GM18909 (cell line): ENCODE measurements around the gene RAB40C.

Experiments
- ATAC-seq: cut with Tn5 transposase; IDR thresholded peaks from one replicate; pipeline ENCODE4 v1.9.1; 2021; ENCODE audit warnings: mild to moderate bottlenecking; ENCODE audit not compliant: unreplicated experiment, poor library complexity

The RAB40C gene

DNA sequence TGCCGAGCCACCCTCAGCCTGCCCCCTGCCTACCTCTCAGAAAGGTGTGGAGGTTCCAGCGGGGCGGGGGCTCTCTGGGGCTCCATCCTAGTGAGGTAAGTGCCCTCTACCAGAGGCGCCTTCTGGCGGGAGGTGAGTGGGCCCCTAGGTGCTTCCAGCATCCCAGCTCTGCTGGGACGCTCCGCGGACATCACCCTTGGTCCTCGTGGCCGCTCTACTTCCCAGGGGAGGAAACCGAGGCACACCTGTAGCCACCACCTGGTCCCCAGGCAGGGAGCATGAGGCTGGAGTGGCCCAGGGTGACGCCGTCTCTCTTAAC, 53.1 kb downstream of the RAB40C start:
- ATAC-seq: no peak

DNA sequence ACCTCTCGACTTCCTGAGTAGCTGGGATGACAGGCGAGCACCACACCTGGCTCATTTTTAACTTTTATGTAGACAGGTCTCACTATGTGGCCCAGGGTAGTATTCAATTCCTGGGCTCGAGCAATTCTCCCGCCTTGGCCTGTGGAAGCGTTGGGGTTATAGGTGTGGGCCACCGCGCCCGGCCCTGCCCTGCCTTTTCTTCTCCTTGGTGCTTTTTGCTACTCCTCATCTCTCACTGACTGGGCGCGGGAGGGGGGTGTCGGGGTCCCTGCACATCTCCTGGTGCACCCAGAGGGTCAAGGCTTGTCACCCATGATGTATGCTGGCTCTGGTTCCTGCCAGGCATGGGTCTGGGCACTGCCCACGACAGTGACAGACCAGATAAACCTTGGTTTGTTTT, 54.7 kb downstream of the RAB40C start:
- no peak for ATAC-seq

DNA sequence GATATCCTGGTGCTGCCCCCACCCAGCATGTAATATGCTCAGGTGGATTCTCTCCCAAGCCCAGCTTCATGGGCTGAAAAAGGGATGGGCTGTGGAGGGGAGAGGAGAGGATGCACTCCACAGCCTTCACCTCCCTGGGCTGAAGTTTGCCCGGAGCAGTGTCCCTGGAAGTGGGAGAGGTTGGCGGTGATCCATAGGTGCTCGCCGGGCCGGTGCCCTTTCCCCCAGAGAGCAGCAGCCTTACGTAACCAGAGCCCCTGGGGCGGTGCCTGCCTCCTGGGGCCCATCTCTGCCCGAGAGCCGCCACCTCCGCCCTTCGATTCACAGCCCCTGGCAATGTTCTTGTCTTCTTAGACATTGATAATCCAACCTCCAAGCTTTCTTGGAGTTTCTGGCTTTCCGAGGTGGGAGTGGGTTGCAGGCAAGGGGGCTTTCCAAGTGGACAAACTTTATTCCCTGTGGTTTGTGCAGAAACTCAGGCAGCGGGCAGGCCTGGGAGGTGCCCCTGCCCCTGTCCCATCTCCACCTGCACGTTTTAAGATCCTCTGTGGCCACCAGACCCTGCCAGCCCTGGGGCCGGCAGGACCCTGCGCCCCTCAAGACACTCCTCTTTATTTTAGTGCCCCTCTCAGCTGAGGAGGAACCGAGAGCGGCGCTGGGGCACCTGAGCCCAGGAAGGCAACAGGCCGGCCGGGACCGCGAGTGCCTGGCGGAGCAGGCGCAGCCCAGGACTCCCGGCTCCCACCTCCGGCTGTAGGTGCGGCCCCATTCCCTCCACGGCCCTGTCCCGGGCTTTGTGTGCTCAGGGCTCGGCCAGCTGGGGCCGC, 56.2 kb downstream of the RAB40C start:
- ATAC-seq: no peak

DNA sequence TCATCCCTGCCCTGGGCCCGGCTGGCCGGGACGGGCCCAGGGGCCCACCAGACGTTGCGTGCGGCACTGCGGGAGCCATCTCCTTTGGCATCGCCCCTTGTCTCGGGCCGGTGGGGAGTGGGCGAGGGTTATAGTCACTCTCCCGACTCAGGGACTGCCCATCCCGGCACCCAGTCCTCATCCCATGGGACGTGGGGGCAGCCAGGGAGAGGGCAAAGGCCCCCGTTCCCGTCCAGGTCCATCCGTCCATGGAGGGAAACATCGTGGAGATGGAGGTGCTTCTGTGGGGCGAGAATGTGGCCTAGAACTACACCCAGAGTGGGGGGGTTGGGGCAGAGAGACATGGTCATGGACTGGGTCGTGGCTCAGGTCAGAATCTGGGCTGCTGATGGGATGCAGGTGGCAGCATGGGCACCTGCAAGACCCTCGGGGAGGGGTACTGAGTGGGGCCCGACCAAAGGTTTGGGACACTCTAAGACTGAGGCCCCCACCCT, 56.9 kb downstream of the RAB40C start:
- no peak for ATAC-seq

DNA sequence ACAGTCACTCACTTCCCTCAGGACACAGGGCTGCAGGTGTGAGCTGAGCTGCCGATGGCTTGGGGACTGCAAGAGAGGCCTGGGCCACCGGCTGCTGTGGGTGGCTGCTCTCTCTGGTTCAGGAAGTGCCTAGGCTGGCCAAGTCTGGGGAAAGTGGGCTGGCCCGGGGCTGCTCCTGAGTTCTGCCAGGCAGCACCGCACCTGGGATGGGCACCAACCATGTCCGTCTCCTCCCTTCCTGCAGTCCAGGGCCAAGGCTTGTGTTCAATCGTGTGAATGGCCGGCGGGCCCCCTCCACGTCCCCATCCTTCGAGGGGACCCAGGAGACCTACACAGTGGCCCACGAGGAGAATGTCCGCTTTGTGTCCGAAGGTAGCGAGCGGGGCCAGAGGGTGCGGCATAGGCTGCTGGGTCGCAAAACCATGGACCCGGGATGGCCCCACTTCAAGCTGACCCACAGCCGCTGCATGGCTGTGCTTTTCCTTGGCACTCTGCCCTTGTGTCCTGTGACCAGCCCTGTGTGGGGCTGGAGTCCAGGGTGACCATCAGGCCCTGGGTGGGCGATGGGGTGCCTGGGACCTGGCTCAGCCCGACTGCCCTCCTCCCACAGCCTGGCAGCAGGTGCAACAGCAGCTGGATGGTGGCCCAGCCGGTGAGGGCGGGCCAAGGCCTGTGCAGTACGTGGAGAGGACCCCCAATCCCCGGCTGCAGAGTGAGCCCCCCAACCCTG, 57.5 kb downstream of the RAB40C start:
- ATAC-seq: no peak

DNA sequence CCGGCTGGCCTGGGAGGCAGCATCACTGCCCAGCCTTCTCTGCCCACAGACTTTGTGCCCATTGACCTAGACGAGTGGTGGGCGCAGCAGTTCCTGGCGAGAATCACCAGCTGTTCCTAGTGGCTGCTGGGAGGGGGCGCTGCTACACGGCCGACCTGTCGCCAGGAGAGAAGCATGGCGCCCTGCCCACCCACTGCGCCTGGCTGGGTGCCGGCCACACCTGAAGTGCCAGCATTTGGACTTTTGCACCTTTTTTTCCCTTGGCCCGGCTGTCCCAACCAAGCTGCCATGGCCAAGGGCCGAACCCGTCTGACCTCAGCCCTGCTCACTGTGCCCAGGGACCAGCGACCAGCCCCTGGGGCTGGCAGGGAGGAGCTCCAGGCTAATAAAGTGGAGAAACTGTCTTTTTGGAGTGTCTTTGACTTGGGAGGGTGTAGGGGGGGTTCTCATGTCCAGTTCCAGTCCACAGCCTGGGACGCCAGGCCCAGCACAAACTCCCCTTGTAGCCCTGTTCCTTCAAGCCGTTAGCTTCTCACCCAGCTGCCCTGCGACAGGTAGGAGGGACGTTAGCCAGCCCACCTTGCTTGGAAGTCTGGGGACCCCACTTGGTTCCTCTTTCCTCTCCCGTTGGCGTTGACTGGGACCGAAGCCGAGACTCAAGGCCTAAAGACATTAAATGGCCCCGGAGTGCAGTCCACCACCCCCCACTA, 58.4 kb downstream of the RAB40C start:
- ATAC-seq: no peak

DNA sequence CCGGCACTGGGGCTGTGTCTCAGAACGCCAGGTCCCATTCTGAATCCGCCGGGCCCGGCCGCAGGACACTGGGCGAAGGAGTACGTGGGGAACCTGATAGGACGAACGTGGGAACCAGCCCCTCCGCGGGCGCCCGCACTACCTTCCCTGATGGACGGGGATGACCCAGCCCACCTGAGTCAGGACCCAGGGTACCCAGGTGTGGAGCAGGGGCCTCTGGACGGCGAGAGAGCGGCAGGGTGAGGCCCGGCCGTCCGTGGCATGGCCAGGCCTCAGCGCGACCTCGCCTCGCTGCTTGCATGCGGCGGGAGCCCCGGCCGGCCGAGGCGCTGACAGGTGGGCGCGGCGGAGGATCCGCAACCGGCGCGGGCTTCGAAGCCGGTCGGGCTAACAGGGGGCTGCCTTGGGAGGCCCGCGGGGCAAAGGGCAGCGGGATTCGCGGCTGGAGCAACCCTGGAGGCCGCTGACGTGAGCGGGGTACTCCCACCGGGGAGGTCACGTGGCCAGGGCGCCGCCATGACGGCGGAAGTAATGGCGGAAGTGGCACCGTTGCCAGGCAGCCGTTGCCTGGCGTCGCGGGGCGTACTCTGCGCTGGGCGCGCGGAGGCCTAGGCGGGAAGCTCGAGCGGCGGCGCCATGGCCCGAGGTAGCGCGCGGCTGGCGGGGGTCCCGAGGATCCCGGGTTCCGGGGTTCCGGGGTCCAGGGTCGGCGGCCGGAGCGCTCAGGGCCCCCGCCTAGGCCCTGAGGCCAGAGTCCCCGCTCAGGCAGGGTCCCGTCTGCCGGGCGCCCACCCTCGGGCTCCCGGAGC, 59.1 kb downstream of the RAB40C start, which contains the start of gene WDR90:
TSS of gene WDR90 (plus strand) at position 585 of the 809 bp plus-strand sequence. CDS start at position 637, 52 bp downstream.
- ATAC-seq: peak; percentile 75

DNA sequence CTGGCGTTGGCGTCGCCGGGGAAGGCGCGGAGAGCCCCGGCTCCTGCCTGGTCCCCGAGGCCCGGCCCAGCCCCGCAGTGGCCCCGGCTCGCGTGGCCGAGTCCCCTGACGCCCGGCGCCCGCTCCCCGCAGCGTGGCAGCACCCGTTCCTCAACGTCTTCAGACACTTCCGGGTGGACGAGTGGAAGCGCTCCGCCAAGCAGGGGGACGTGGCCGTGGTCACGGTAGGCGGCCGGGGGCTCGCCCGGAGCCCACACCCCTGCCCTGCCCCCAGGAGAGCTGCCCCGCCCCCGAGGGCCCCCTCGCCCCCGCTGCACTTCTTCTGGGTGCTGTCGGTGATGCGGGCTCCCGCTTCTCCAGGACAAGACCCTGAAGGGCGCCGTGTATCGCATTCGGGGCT, 59.8 kb downstream of the RAB40C start:
- ATAC-seq: peak; percentile 3

DNA sequence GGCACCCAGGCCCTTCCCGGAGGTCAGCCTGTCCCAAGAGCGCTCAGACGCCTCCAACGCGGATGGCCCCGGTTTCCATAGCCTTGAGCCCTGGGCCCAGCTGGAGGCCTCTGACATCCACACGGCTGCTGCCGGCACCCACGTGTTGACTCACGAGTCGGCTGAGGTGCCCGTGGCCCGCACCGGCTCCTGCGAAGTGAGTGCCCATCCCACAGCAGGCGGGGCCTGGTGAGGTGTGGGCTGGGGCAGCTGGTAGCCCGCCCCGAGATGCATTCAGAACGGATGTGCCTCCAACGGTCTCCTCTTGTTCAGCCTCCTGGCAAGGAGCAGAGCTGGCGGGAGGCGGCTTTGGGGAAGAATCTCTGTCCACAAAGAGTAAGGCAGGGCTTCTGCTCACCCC, 62.0 kb downstream of the RAB40C start:
- ATAC-seq: no peak

DNA sequence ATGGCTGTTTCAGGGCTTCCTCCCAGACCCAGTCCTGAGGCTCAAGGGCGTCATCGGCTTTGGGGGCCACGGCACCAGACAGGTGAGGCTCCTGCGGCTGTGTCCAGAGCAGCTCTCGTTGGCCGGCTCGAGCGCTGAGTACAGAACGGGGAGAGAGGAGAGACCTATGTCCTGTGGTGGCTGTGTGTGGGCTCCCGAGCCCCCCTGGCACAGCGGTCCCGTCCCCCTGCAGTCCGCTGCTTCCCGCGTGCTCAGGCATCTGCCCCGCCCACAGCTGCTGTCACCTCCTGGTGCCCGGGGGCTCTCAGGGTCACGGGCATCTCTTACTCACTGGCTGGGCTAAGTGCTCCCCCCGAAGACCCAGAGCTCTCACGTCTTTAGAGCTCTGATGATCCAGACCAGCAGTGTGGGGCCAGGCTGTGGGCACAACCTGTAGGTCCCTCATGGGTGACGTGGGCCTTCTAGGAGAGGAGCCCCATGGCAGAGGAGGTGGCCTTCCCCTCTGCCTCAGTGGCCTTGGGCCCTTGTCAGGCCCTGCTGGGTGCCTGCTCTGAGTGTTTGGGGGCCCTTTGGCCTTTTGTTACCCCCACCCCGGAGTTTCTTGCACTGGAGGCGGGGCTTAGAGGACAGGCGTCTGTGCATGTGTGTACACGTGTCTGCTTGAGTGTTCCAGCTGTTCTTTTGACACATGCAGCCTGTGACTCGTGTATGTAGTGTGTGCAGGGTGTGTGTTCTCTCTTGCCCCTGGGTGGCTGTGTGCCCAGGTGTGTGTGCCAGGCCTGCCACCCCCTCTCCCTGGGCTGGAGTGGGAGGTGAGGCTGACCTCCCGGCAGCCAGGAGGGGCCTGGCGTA, 62.8 kb downstream of the RAB40C start:
- ATAC-seq: no peak

DNA sequence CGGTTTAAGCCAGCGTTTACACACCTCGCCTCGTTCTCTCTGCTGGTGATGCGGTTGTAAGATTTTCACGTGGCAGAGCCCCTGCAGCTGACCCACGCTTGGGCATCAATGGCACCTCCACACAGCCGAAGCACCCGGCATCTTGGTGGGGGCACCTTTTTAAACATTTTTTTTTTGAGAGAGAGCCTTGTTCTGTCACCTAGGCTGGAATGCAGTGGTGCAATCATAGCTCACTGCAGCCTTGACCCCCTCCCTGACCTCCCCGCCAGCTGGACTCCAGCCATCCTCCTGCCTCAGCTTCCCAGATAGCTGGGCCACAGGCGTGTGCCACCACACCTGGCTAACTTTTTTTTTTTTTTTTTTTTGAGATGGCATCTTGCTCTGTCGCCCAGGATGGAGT, 64.2 kb downstream of the RAB40C start:
- no peak for ATAC-seq

DNA sequence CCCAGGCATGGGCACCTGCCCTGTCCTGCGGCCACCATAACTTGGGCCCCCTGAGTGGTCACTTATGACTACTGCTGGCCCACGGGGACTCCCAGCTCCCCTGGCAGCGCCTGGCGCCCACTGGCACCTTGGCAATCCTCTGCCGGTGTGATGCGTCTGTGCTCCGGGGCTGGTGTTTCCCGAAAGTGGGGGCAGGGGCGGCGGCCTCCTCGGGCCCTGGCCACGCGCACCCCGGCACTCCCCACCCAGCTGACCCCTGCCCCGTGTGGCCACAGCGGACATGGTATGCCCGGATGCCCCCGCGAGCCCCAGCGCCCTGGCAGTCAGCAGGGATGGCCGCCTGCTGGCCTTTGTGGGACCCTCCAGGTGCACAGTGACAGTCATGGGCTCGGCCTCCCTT, 67.6 kb downstream of the RAB40C start:
- ATAC-seq: no peak

DNA sequence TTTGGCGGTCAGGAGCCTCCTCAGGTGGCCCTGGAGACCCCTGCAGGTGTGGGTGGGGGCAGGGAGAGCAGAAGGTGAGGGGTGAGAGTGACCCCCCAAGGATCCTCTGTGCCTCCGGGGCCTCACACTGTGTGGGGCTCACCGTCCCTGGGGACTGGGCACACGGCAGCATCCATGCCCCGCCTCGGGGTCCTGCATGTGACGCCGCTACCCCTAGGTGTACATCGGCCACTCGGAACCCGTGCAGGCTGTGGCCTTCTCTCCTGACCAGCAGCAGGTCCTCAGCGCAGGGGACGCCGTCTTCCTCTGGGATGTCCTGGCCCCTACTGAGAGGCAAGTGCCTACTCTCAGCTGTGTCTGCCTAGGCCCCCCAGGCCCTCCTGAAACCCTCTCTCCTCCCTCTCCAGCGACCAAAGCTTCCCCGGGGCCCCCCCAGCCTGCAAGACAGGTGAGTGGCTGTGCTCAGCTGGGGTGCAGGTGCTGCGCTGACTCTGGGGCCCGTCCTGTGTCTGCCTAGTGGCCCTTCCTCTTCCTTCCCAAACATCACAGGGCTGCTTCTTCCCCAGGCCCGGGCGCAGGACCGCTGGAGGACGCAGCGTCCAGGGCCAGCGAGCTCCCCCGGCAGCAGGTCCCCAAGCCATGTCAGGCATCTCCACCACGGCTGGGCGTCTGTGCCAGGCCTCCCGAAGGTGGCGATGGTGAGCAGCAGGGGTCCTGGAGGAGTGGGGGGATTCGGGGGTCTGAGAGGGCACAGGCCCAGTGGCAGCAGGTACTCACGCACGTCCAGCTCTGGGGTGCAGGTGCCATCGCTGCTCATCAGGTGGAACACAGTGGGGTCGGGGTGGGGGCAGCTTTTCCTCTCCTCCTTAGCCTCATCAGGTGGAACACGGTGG, 69.1 kb downstream of the RAB40C start:
- no peak for ATAC-seq

DNA sequence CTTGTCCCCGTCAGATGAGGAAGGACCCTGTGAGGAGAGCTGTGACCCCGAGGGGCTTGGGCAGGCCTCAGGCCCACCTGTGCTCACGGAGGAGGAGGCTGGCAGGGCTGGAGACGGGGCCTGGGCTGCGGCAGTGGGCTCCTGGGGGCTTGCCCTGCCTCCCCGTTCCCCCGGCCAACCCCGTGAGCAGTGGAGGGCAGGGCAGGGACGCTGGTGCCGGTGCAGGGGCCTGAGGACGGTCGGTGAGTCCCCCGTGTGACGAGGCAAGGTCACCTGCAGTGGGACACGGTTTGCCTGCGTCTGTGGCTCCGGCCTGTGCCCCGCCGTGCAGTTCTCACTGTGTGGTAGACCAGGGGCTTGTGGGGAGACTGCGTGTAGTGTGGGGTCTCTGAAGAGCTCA, 69.8 kb downstream of the RAB40C start:
- ATAC-seq: no peak

DNA sequence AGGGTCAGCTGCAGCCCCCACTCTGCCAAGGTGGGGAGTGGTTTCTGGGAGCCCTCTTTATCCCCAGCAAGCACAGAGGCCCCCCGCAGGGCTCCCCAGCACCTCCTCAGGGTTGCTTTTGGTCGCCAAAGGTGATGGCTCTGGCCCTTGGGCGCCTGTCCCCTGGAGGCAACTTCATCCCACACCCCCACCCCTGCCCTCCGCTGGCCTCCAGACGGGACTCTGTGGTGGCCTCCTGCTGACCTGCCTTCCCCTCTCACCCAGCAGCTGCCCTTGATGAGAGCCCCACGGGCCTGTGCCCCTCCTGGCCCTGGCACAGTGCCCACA, 70.2 kb downstream of the RAB40C start:
- ATAC-seq: no peak

DNA sequence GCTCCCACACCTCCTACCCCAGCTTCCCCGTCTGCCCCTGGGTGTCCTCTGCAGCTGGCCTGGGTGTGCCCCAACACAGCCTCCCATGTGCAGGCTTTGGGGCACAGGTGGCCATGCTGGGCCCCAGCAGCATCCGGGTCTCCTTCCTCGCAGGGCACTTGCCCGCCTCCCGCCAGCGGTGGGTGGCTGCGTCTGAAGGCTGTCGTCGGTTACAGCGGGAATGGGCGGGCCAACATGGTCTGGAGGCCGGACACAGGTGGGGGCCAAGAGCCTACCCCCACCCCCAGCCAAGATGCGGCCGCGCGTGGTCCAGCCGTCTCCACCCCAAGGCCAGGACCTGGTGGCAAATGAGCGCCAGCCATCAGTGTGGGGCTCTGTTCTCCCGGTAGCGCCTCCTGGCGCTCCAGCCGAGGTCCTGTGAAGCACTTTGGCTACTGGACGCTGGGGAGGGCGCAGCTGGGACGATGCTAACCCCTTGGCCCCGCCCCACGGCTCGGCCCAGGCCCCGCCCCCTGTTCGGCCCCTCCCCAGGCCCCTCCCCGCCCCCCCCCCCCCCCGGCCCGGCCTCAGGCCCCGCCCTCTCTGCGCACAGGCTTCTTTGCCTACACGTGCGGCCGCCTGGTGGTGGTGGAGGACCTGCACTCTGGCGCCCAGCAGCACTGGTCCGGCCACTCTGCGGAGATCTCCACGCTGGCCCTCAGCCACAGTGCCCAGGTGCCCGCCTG, 70.8 kb downstream of the RAB40C start:
- peak; percentile 46 for ATAC-seq

DNA sequence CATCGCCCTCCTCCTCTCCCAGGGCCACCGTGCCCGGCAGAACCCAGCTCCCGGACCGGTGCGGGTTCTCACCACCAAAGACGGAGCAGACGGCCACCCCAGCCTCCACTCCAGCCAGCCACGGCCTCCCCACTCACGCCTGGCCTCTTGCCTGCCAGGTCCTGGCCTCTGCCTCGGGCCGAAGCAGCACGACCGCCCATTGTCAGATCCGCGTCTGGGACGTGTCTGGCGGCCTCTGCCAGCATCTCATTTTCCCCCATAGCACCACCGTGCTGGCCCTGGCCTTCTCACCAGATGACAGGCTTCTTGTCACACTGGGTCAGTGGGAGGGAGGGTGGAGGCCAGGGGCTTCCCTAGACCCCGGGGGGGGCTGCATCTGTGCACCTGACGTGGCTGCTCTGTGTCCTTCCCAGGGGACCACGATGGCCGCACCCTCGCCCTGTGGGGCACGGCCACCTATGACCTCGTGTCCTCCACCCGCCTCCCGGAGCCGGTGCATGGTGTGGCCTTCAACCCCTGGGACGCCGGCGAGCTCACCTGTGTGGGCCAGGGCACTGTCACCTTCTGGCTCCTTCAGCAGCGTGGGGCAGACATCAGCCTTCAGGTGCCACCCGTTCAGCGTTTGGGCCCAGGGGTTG, 71.4 kb downstream of the RAB40C start:
- peak; percentile 17 for ATAC-seq
